Glutamatergic neuron (in vitro differentiated cells): ENCODE measurements around the gene NNMT. TPM values are rescaled to one million over a fixed set of nuclear protein-coding genes. Genes with fewer than 3 reads are reported as not detected.

ENCODE experiments used
- DNase-seq: peaks from one replicate; pipeline ENCODE4 v3.0.0; 2022
- H3K27ac Mint-ChIP-seq: one replicate; pipeline ENCODE4 v1.8.0; 2020; ENCODE audit warnings: mild to moderate bottlenecking, mixed read lengths, inconsistent platforms; ENCODE audit not compliant: unreplicated experiment
- H3K27me3 Mint-ChIP-seq: one replicate; pipeline ENCODE4 v1.8.0; 2020; ENCODE audit warnings: mild to moderate bottlenecking, moderate library complexity, mixed read lengths, inconsistent platforms; ENCODE audit not compliant: unreplicated experiment
- H3K36me3 Mint-ChIP-seq: one replicate; pipeline ENCODE4 v1.8.0; 2020; ENCODE audit warnings: mild to moderate bottlenecking, mixed read lengths, inconsistent platforms; ENCODE audit not compliant: unreplicated experiment
- H3K4me1 Mint-ChIP-seq: one replicate; pipeline ENCODE4 v1.8.0; 2020; ENCODE audit warnings: mild to moderate bottlenecking, low read depth, mixed read lengths, inconsistent platforms; ENCODE audit not compliant: unreplicated experiment
- H3K4me3 Mint-ChIP-seq: one replicate; pipeline ENCODE4 v1.8.0; 2020; ENCODE audit warnings: mild to moderate bottlenecking, mixed read lengths, inconsistent platforms; ENCODE audit not compliant: unreplicated experiment
- H3K9me3 Mint-ChIP-seq: one replicate; pipeline ENCODE4 v1.8.0; 2020; ENCODE audit warnings: mild to moderate bottlenecking, moderate library complexity, mixed read lengths, inconsistent platforms; ENCODE audit not compliant: unreplicated experiment
- total RNA-seq: library from RNA; stranded (reverse); fragmentation: NEBNext Ultra II Directional; extraction: Animal tissue kit (Norgen Biotek cat#: 25700); gene quantifications from one replicate; pipeline ENCODE4 v1.2.1, GENCODE V29; 2021; ENCODE audit not compliant: unreplicated experiment
- TF ChIP-seq, protein P1 (sequence below): fragments of 200-600 bp; sonication (generic); IDR thresholded peaks from one replicate; pipeline ENCODE4 v1.5.0; 2021; ENCODE audit not compliant: partially characterized antibody, unreplicated experiment

Gene NNMT
- total RNA-seq, 1 donor from 2014 or later: 3.4 TPM

DNA sequence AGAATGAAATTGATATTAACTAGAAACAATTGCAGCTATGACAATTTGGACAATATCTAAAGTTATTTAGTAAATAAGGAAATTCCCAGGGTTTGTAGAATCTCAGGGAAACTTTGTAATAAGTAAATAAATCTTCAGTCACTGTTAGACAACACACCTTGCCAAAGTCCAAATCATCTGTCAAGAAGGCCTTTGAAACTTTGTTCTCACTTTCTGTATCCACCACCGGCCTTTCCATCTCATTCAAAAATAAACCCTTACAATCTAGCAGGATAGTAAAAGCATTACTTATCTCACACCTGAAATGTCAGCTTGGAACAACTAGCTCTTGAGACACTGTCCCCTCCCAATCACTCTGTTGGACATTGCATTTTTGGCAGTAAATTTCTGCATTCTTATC lies 7.9 kb downstream of the NNMT start:
- H3K27ac Mint-ChIP-seq: no peak overlapping the region
- TF ChIP-seq, protein P1, sequence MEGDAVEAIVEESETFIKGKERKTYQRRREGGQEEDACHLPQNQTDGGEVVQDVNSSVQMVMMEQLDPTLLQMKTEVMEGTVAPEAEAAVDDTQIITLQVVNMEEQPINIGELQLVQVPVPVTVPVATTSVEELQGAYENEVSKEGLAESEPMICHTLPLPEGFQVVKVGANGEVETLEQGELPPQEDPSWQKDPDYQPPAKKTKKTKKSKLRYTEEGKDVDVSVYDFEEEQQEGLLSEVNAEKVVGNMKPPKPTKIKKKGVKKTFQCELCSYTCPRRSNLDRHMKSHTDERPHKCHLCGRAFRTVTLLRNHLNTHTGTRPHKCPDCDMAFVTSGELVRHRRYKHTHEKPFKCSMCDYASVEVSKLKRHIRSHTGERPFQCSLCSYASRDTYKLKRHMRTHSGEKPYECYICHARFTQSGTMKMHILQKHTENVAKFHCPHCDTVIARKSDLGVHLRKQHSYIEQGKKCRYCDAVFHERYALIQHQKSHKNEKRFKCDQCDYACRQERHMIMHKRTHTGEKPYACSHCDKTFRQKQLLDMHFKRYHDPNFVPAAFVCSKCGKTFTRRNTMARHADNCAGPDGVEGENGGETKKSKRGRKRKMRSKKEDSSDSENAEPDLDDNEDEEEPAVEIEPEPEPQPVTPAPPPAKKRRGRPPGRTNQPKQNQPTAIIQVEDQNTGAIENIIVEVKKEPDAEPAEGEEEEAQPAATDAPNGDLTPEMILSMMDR: no peak
- H3K4me1 Mint-ChIP-seq: no peaks in the 10 kb centered on the region
- DNase-seq: no peak
- no peak overlapping the region for H3K4me3 Mint-ChIP-seq
- H3K27me3 Mint-ChIP-seq: peaks cover 2% of the 10 kb centered on the region
- H3K36me3 Mint-ChIP-seq: peaks cover 22% of the 10 kb centered on the region
- peaks cover 6% of the 10 kb centered on the region for H3K9me3 Mint-ChIP-seq

DNA sequence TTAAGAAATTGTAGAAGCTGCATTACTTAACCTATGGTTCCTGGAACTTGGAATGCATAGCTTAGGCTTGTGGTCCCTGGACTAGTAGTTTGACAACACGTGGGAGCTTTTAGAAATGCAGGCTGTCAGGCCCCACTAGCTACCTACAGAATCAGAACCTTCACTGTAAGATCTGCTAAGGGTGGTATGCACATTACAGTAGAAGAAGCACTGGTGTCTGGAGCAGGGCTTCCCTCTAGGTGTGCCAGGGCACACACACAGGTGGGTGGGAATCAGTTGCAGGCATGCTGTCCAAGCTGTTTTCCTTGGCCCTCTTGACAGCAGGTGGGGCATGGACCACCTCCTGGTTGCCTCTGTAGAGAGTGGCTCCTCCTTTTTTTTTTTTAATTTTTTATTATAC lies 8.8 kb downstream of the NNMT start:
- peaks cover 2% of the 10 kb centered on the region for H3K27me3 Mint-ChIP-seq
- no peak overlapping the region for H3K4me3 Mint-ChIP-seq
- H3K4me1 Mint-ChIP-seq: no peaks in the 10 kb centered on the region
- peaks cover 14% of the 10 kb centered on the region for H3K36me3 Mint-ChIP-seq
- H3K27ac Mint-ChIP-seq: no peak overlapping the region
- TF ChIP-seq, protein P1: no peak
- DNase-seq: no peak
- H3K9me3 Mint-ChIP-seq: peaks cover 1% of the 10 kb centered on the region

DNA sequence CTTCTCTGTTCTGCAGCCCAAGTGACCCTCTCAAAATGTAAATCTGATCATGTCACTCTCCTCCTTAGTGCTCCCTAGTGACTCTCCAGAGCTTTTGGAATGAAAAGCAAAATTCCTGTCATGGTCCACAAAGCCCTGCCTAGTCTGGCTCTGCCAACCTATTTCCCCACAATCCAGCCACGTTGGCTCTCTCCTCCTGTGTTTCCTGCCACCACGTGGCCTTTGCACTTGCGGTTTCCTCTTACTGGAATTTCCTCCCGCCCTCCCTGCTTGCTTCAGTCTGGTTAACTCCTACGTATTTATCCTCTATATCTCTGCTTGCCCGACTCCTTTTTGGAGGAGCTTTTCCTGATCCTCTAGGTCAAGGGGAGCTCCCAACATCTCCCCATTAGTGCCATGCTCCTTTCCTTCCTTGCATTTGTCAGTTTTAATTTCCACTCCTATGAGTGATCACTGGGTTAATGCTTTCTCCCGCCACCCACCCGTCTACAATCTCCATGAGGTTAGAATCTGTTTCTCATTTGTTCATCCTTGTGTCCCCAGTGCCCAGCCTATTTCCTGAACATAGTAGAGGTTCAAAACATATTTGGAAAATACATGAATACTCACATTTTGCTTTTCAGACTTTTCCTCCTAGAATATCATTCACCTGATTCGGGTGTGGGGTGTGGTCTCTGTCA lies 11.5 kb downstream of the NNMT start:
- no peak overlapping the region for H3K27ac Mint-ChIP-seq
- H3K4me1 Mint-ChIP-seq: no peaks in the 10 kb centered on the region
- peaks cover 3% of the 10 kb centered on the region for H3K9me3 Mint-ChIP-seq
- H3K4me3 Mint-ChIP-seq: no peak overlapping the region
- no peak for DNase-seq
- TF ChIP-seq, protein P1: no peak
- peaks cover 4% of the 10 kb centered on the region for H3K36me3 Mint-ChIP-seq
- peaks cover 2% of the 10 kb centered on the region for H3K27me3 Mint-ChIP-seq

DNA sequence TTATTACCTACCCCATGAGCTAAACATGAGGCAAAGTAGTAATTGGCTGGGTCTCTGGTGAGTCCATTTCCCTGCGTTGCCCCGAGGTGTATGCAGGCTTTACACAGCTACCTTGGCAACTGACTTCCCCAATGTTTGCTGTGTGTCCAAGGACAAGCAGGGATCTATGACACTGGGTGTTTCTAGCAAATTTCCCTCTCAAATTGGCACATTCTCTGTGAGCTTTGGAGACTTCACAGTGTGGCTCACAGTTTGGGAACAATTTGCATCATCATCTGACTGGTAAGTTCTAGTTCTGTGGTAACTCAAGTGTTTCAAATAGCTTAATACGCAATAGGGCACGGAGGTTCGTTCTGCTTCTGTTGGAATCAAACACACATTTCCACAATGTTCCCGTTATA lies 12.5 kb downstream of the NNMT start:
- TF ChIP-seq, protein P1: no peak
- no peak for DNase-seq
- Mint-ChIP-seq H3K36me3 (peaks cover 4% of the 10 kb centered on the region), H3K9me3 (peaks cover 3% of the 10 kb centered on the region), H3K27me3 (peaks cover 2% of the 10 kb centered on the region), H3K4me3 (no peak overlapping the region), H3K4me1 (peaks cover 3% of the 10 kb centered on the region), H3K27ac (no peak overlapping the region)

DNA sequence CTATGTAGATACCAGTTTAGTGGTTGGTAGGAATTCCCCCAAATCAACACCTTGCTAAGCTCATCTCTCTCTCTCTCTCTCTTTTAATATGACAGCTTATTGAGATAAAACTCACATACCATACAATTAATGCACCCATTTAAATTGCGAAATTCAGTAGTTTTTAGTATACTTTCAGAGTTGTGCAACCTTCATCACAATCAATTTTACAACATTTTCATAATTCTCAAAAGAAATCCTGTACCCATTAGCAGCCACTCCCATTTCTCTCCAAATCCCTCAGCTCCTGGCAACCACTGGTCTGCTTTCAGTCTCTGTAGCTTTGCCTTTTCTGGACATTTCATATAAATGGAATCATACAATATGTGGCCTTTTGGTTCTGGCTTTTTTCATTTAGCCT lies 13.3 kb downstream of the NNMT start:
- Mint-ChIP-seq H3K27me3 (peaks cover 2% of the 10 kb centered on the region), H3K27ac (no peak overlapping the region), H3K4me1 (peaks cover 3% of the 10 kb centered on the region), H3K4me3 (no peak overlapping the region), H3K36me3 (peaks cover 4% of the 10 kb centered on the region), H3K9me3 (peaks cover 3% of the 10 kb centered on the region)
- no peak for DNase-seq
- TF ChIP-seq, protein P1: no peak
